NCI-H2171 treated with DMSO at 0.1 percent for 48 hours (cell line): ENCODE results near the gene RTBDN.
"Not testable (repeated sequence)": the region's sequence is repeated elsewhere in the genome, so short reads cannot be mapped to it uniquely, and the experiment has no call there.

Experiments used
- DNase-seq: peaks from one replicate; lab custom pipeline; 2025; lab: John Stamatoyannopoulos, UW

The RTBDN gene

DNA sequence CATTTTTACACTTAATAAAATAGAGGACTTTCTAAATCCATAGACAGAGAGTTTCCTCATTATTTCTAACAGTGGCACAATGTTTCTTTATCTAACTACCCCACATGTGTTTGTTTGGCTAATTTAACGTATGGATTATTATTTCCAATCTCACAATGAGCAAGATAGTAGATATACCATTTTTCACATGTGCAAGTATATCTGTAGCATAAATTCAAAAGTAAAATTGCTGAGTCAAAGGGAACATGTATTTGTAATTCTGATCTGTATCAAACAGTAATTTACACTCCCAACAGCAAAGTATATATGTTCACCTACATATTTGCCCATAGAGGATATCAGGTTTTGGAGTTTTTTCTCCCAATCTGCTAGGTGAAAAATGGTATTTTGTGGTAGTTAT lies 22.3 kb upstream of the RTBDN start:
- DNase-seq, result no peak

DNA sequence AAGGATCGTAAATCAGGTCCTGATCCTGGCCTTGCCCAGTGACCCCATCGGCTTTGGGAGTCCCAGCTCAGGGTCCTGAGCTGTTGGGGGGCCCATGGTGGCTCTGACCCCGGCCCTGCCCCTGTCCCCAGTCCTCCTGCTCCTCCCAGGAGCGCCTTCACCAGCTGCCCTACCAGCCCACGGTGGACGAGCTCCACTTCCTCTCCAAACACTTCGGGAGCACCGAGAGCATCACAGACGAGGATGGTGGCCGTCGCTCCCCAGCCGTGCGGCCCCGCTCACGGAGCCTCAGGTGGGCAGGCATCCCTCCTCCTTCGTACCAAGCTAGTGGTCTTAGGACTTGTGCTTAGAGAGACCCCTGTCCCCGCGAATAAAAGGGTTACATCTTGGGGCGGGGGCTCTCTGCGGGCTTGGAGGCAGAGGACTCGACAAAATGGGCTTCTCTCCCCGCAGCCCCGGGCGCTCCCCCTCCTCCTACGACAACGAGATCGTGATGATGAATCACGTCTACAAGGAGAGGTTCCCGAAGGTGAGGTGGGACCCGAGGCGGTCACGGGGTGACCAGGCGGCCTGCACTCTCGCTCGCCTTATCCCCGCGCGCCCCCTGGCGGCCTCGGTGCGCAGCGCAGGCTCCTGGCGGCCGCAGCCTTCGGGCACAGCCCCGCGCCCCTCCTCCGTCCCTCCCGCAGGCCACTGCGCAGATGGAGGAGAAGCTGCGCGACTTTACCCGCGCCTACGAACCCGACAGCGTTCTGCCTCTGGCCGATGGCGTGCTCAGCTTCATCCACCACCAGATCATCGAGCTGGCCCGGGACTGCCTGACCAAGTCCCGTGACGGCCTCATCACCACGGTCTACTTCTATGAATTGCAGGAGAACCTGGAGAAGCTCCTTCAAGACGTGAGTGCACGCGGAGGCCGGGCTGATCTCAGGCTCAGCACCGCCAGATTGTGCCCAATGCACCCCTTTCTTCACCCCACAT lies 13.1 kb upstream of the RTBDN start:
- peak; percentile 73 for DNase-seq

DNA sequence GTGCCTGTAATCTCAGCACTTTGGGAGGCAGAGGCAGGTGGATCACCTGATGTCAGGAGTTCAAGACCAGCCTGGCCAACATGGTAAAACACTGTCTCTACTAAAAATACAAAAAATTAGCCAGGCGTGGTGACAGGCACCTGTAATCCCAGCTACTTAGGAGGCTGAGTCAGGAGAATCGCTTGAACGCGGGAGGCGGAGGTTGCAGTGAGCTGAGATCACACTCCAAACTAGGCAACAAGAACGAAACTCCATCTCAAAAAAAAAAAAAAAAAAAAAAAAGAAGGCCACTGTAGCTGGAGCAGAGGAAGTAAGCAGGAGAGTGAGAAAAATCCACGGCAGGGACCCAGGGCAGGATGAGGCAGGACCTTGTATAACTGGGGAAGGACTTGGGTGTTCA lies 12.2 kb upstream of the RTBDN start:
- not testable (repeated sequence) for DNase-seq

- no peak for DNase-seq
These were observed 9.8 kb upstream of the RTBDN start for GRCh38 chr19:12843999-12844732.

- DNase-seq, result no peak
These were observed 8.9 kb upstream of the RTBDN start for GRCh38 chr19:12843328-12843727.

GRCh38 chr19:12842511-12842910 lies 8.1 kb upstream of the RTBDN start:
- no peak for DNase-seq

DNA sequence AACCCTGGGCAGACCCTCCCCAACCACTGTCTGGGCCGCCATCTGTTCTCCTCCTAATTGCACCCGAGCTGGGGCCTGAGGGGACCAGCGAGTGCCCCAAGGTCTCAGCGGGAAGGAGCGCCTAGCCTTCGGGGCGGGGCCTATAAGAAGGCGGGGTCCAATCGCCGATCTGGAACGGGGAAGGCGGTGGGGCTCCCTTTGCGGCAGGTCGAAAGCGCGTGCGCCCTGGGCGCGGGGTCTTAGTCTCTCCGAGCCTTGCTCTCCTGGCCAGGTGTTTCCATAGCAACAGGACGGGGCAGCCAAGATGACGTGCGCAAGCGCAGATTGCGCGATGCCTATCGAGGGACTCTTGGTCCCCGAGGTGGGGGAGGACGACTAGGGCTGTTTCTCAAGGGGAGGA lies 6.7 kb upstream of the RTBDN start:
- DNase-seq, result peak; percentile 96

- DNase-seq, result peak; percentile 91
These were observed 6.0 kb upstream of the RTBDN start for GRCh38 chr19:12840091-12841079.

- peak; percentile 41 for DNase-seq
These were observed 4.7 kb upstream of the RTBDN start for GRCh38 chr19:12838886-12839756.

DNA sequence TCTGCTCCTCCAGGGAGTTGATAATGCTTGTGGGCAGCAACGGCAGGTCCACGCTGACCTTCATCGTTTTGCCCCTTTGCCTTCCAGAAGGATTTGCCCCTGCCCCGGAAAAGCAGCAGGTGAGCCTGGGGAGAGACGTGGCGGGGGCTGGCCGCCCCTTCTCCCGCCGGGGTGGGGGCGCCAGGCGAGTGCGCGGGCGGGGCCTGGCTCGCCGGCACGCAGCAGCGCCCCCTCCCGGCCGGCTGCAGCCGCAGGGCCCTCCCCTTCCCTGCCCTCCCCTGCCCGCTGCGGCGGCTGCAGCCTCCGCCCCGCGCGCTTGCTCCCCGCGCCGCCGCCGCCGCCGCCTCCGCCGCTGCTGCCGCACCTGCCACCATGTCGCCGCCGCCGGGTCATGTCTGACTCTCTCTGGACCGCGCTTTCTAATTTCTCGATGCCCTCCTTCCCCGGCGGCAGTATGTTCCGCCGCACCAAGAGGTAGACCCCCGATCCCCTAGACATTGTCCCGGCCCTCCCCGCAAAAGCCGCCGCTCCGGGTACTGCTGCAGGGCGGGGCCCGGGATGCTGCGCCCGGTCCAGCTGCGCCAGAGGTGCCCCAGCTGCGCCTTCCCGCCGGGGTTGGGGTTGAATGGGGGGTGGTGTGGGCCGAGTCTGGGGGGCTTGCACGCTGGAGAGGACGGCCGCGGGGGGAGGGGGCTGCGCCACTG lies 4.0 kb upstream of the RTBDN start, which contains the start of gene MAST1:
Gene MAST1, plus strand, starts transcription at position 334 of the 704 bp plus-strand sequence. Its CDS starts 58 bp downstream, at position 392.
- DNase-seq, result peak; percentile 54

GRCh38 chr19:12837225-12837624 lies 2.8 kb upstream of the RTBDN start:
- no peak for DNase-seq

DNA sequence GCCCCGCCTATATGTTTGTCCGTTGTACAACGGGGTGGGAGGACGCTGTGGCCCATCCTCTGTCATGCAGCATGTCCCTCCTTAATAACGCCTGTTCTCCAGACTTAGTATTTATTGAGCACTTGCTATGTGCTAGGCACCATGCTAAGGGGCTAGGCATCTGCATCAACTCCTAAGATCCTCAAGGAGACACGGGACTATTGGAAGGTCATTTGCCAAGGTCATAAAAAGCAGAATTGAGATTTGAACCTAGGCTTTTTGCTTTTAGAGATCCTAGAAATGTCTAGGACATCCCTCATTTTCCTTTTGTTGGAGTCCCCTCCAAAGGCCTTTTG lies 2.1 kb upstream of the RTBDN start:
- DNase-seq, result no peak

GRCh38 chr19:12834976-12835757 lies 788 bp upstream of the RTBDN start:
- DNase-seq, result no peak

- peak; percentile 41 for DNase-seq
These were observed 427 bp downstream of the RTBDN start for GRCh38 chr19:12833738-12834565.

GRCh38 chr19:12833418-12833737 lies 1.0 kb downstream of the RTBDN start:
- peak; percentile 75 for DNase-seq

- DNase-seq, result peak; percentile 85
These were observed 5.9 kb downstream of the RTBDN start for GRCh38 chr19:12828494-12828893.

GRCh38 chr19:12825254-12826131 lies 8.9 kb downstream of the RTBDN start:
- DNase-seq, result no peak

DNA sequence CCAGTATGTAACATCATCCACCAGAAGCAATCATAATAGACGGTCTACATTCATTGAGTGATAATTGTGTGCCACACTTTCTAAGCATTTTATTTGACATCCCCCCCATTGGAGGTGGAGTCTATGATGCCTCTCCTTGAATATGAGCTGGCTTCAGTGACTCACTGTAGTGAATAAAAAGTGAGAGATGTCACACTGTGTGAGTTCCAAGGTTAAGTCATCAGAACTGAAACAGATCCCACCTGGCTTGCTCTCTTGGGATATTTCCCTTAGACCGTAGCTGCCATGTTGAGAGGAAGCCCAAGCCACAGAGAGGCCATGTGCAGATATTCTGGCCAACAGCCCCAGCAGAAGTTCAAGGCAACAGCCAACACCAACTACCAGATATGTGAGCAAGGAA lies 12.6 kb downstream of the RTBDN start:
- DNase-seq, result no peak
